RPMI8226 (cell line): ENCODE measurements around the gene ACOT7.
"Not testable (repeated sequence)": the region's sequence is repeated elsewhere in the genome, so short reads cannot be mapped to it uniquely, and the experiment has no call there.

Source experiments
- DNase-seq: peaks from one replicate; pipeline ENCODE4 v3.0.0-alpha.2; 2015

Gene ACOT7

GRCh38 chr1:6307682-6308081, 85.9 kb downstream of the ACOT7 start:
- DNase-seq, result not testable (repeated sequence)

- no peak for DNase-seq
These were observed 86.5 kb downstream of the ACOT7 start for GRCh38 chr1:6307099-6307498.

GRCh38 chr1:6303397-6304012, 90.1 kb downstream of the ACOT7 start:
- DNase-seq, result no peak

- DNase-seq, result no peak
These were observed 91.0 kb downstream of the ACOT7 start for GRCh38 chr1:6302568-6302967.

- DNase-seq, result no peak
These were observed 92.0 kb downstream of the ACOT7 start for GRCh38 chr1:6301526-6301925.

- DNase-seq, result no peak
These were observed 93.1 kb downstream of the ACOT7 start for GRCh38 chr1:6300342-6301048.

GRCh38 chr1:6299557-6300165, 93.9 kb downstream of the ACOT7 start:
- DNase-seq, result no peak

GRCh38 chr1:6298940-6299465, 94.6 kb downstream of the ACOT7 start:
- no peak for DNase-seq

GRCh38 chr1:6298530-6298929, 95.0 kb downstream of the ACOT7 start:
- no peak for DNase-seq

- no peak for DNase-seq
These were observed 97.7 kb downstream of the ACOT7 start for GRCh38 chr1:6295910-6296309.

GRCh38 chr1:6294890-6295556, 98.5 kb downstream of the ACOT7 start:
- no peak for DNase-seq

- DNase-seq, result no peak
These were observed 99.3 kb downstream of the ACOT7 start for GRCh38 chr1:6294080-6294889.

GRCh38 chr1:6292102-6292501, 101.5 kb downstream of the ACOT7 start:
- no peak for DNase-seq

- DNase-seq, result no peak
These were observed 104.9 kb downstream of the ACOT7 start for GRCh38 chr1:6288665-6289064.

- no peak for DNase-seq
These were observed 105.5 kb downstream of the ACOT7 start for GRCh38 chr1:6288026-6288425.

- no peak for DNase-seq
These were observed 106.1 kb downstream of the ACOT7 start for GRCh38 chr1:6287431-6287886.

- no peak for DNase-seq
These were observed 106.5 kb downstream of the ACOT7 start for GRCh38 chr1:6287029-6287428.

GRCh38 chr1:6286266-6286665, 107.3 kb downstream of the ACOT7 start:
- DNase-seq, result no peak

GRCh38 chr1:6285336-6285735, 108.2 kb downstream of the ACOT7 start:
- no peak for DNase-seq

- no peak for DNase-seq
These were observed 110.8 kb downstream of the ACOT7 start for GRCh38 chr1:6282577-6283270.

GRCh38 chr1:6281511-6282402, 111.8 kb downstream of the ACOT7 start:
- DNase-seq, result no peak
